Prostate gland (tissue), 2 donors: ENCODE data around the gene OR2AG1.

Source experiments
- POLR2A ChIP-seq: fragments of 450-650 bp; IDR thresholded peaks from one replicate; pipeline ENCODE4 v1.6.1; 2016; ENCODE audit warnings: antibody characterized with exemption, mild to moderate bottlenecking
- TF ChIP-seq, protein P1 (sequence below), 4 experiments: fragments of 200-600 bp in 2 of 4; fragments of 450-650 bp in 2 of 4; sonication (generic) in 2 of 4; IDR thresholded peaks; 1 replicate in 3 of 4; 2 replicates in 1 of 4; pipeline ENCODE4 v1.5.1; 2016 to 2019; ENCODE audit warnings: antibody characterized with exemption in 4 of 4, mild to moderate bottlenecking in 2 of 4, moderate library complexity in 2 of 4

DNA sequence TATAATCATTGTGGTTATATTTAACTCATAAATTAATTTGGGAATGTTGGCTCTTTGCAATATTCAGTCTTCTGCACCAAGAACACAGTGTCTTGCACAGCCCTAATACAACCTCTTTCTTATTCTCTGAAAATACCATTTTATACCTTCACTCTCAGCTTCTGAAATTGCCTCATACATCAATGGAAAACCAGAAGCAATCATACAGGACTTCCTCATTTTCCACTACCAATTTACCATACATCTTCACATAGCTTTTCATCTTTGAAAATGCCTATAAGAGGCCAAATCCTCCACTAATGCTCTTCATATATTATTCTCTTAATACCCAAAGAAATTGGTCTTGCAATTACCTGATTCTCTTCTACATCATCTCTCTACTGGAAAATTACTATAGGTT, 4.3 kb upstream of the OR2AG1 start:
- TF ChIP-seq, protein P1, sequence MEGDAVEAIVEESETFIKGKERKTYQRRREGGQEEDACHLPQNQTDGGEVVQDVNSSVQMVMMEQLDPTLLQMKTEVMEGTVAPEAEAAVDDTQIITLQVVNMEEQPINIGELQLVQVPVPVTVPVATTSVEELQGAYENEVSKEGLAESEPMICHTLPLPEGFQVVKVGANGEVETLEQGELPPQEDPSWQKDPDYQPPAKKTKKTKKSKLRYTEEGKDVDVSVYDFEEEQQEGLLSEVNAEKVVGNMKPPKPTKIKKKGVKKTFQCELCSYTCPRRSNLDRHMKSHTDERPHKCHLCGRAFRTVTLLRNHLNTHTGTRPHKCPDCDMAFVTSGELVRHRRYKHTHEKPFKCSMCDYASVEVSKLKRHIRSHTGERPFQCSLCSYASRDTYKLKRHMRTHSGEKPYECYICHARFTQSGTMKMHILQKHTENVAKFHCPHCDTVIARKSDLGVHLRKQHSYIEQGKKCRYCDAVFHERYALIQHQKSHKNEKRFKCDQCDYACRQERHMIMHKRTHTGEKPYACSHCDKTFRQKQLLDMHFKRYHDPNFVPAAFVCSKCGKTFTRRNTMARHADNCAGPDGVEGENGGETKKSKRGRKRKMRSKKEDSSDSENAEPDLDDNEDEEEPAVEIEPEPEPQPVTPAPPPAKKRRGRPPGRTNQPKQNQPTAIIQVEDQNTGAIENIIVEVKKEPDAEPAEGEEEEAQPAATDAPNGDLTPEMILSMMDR (IDR thresholded peaks at IDR 0.05), result no peak
- no peak for TF ChIP-seq POLR2A
